ENCODE data around the gene UGT1A6.

UGT1A6 gene

DNA sequence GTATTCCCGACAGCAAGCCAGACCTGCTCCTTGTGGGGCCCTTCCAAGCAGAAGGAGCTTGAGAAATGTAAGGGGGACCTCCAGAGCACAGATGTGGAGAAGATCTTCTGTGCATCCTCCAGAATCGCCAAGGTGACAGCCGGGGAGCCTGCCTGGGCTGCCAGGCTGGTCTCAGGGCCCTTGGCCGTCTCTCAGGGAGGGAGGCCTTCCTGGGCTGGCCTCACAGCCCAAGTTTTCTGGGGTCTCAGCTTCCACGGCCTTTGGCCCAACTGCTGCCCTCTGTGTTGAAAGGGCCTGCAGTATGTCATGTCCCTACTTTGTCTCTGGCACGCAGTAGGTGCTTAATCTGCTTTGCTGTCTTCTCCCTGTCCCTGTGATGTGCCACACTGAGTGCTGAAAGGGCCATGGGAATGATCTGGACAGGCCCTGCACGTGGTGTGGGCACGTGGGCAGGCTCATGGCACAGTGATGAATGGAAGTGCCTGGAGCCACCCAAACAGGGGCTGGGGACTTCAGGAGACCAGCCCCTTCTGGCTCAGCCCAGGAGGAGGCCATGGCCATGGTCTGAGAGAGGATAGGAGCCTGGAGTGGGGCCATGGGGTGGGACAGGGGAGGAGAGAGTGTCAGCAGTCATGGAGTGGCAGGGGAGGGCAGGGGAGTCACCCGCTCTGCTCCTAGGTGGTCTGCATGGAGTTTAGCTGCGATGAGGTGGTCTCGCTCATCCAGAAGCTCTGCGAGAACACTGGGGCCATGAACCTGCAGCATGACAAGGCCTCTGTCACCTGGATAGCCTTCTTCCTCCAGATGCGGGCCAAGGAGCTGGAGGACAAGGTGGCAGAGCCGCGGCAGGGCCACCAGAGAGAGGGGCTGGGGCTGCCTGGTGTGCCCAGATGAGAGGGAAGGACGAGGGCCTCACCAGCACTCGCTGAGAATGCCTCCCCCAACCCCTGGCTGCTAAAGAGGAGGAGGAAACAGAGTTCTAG, 126.2 kb downstream of the UGT1A6 start:
- DNase-seq (ENCODE audit: extremely low read depth, low read depth) = no peak
- TF ChIP-seq, protein P1, sequence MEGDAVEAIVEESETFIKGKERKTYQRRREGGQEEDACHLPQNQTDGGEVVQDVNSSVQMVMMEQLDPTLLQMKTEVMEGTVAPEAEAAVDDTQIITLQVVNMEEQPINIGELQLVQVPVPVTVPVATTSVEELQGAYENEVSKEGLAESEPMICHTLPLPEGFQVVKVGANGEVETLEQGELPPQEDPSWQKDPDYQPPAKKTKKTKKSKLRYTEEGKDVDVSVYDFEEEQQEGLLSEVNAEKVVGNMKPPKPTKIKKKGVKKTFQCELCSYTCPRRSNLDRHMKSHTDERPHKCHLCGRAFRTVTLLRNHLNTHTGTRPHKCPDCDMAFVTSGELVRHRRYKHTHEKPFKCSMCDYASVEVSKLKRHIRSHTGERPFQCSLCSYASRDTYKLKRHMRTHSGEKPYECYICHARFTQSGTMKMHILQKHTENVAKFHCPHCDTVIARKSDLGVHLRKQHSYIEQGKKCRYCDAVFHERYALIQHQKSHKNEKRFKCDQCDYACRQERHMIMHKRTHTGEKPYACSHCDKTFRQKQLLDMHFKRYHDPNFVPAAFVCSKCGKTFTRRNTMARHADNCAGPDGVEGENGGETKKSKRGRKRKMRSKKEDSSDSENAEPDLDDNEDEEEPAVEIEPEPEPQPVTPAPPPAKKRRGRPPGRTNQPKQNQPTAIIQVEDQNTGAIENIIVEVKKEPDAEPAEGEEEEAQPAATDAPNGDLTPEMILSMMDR (IDR thresholded peaks at IDR 0.05; ENCODE audit: low read depth, low read length) = no peak

DNA sequence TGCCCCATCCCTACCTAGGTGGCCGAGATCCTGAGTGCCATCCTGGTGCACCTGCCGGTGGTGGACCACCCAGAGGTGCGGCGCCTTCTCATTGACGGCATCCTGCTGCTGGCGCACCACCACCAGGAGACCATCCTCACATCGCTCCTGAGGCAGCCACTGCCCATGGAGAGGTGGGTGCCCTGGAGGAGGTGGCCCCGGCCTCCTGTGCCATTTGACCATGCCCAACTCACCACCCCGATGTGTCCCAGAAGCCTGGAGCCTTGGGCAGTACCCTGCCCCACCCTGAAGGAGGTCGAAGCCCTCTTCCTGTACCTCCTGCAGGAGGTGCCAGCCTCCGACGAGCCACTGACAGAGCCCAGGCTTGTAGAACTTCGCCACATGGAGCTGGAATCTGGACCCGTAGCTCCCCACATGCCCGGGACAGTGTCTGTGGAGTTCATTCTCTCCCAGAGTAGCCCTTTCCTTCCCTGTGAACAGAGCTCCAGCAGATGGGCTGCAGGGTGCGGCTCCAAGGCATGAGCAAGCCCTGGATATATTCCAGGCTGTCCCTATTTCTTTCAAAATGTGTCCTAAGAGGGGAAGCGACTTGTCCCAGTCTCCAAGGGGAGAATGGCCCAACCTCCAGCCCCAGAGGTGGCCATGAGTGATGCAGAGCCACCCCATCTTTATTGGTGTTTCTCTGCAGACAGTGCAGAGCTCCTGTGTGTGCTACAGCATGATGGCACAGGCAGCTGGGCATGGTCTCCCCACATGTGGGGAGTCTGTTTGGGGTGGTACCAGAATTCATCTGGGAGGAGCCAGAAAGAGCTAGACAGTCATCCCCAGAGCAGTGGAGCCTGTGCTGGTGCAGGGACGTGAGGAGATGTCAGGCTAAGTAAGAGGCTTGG, 127.4 kb downstream of the UGT1A6 start:
- DNase-seq (ENCODE audit: extremely low read depth, low read depth) = no peak
- TF ChIP-seq, protein P1 (IDR thresholded peaks at IDR 0.05; ENCODE audit: low read depth, low read length) = no peak

DNA sequence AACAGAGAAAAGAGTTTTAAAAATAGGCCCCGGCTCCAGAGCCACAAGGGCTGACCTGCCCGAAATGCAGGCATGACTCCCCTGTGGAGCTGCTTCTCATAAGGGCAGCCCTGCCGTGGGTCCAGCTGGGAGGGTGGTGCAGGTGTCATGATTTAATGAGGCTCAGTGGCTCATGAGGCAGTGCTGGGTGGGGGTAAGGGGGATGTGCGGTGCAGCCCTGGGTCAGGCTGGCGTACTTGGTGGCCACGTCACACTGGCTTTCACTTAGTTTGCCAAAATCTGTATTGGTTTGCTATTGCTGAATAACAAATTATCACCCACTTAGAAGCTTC, 128.1 kb downstream of the UGT1A6 start:
- TF ChIP-seq, protein P1 (IDR thresholded peaks at IDR 0.05; ENCODE audit: low read depth, low read length) = no peak

DNA sequence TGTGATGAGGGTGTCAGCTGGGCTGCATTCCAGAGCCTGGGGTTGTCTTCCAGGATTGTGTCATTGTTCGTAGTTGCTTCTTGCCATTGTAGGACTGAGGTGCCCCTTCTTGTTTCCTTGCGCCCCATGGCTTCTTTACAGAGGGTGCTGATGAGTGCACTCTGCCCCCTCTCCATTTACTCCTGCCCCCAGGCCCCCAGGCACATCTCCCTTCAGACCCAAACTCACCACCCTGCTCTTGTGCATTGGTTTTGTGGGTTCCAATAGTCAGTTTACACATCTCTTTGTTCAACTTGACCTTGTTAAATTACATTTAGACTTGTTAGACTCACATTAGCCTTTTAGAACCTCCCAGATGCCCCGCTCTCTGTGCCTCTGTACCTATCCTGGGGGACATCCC, 128.5 kb downstream of the UGT1A6 start:
- TF ChIP-seq, protein P1 (IDR thresholded peaks at IDR 0.05; ENCODE audit: low read depth, low read length) = no peak
- no peak for DNase-seq (ENCODE audit: extremely low read depth, low read depth)

More for the DNA sequence above, 128.1 kb downstream of the UGT1A6 start:
- no peak for DNase-seq (ENCODE audit: extremely low read depth, low read depth)

DNA sequence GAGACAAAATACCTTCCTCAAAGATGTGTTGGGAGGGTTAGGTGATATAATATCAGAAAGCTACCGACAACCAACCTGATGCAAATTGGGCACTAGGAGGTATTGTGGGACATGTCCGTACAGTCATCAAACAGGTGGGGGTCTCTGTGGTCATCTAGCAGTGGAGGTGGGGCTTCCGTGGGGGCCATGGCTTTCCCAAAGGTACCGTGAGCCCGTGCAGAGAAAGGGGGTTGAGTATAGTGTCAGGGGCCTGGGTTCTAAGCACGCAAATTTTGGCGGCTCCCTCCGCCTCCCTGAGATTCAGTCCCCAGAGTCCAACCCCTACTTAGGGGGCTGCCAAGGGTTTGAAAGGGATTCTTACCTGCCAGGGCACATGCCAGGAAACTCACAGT, 129.0 kb downstream of the UGT1A6 start:
- TF ChIP-seq, protein P1 (IDR thresholded peaks at IDR 0.05; ENCODE audit: low read depth, low read length) = no peak
- no peak for DNase-seq (ENCODE audit: extremely low read depth, low read depth)

DNA sequence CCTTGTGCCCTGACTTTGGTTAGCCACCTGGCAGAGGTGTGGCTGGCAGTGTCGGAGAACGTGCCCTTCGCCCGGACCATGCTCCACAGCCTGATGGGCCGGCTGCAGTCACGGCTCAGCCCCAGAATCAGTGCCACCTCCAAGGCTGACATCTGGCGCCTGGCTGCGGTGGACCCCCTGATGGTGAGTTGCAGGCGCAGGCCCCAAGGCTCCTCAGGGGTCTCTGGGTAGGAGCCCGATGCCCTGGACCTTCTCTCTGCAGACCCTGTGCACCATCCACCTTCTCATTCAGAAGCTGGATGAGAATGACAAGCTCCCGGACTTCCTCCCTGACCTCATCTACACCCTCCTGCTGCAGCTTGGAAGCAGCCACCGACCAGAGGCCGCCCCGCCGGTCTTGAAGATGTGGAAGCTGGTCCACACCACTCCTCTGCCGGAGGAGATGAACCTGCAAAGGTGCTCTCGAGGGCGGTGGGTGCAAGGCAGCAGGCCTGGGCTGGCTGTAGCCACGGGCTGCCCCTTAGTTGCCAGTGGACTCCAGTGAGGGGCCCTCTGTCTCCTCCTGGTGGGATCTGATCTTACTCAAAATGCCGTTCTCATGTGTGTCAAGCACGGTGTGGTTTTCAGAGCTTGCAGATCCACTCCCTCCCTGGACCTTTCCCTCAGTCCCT, 129.5 kb downstream of the UGT1A6 start:
- DNase-seq (ENCODE audit: extremely low read depth, low read depth) = no peak
- TF ChIP-seq, protein P1 (IDR thresholded peaks at IDR 0.05; ENCODE audit: low read depth, low read length) = no peak

Measured in AG09319 (cell line).